ENCODE results near the gene GPS1.

The GPS1 gene

DNA sequence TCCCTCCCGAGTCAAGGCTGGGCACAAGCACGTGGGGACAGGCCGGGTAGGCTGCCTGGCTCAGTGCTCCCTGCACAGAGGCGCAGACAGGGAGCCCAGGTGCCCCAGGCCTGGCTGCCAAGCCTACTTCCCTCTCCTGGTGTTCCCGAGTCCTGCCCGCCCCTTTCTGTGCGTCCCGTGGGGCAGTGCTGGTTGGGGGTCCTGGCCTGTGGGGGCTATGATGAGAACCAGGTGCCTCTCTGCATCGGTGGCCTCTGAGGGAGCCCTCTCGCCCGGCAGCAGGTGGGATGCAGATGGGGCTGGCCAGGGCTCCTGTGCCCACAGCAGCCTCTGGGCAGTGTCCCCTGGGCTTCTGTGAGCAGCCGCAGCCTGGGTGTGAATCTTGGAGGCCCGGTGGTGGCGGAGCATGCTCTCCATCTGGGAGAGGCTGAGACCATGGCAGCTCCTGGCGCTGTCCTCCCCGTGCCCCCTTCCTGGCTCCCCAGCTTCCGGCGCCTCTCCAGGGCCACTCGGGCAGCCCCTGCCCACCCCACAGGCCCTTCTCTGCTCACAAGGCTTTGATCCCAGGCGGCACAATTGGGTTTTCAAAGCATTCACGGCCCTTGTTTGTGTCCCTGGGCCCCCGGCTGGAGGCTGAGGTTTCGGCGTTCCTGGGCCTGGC, 36.3 kb upstream of the GPS1 start:
- no peak for DNase-seq (ENCODE audit: low read depth)
- TF ChIP-seq, protein P1, sequence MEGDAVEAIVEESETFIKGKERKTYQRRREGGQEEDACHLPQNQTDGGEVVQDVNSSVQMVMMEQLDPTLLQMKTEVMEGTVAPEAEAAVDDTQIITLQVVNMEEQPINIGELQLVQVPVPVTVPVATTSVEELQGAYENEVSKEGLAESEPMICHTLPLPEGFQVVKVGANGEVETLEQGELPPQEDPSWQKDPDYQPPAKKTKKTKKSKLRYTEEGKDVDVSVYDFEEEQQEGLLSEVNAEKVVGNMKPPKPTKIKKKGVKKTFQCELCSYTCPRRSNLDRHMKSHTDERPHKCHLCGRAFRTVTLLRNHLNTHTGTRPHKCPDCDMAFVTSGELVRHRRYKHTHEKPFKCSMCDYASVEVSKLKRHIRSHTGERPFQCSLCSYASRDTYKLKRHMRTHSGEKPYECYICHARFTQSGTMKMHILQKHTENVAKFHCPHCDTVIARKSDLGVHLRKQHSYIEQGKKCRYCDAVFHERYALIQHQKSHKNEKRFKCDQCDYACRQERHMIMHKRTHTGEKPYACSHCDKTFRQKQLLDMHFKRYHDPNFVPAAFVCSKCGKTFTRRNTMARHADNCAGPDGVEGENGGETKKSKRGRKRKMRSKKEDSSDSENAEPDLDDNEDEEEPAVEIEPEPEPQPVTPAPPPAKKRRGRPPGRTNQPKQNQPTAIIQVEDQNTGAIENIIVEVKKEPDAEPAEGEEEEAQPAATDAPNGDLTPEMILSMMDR (IDR thresholded peaks at IDR 0.05; ENCODE audit: low read length, missing control alignments): no peak
- H3K4me3 ChIP-seq (replicated peaks; ENCODE audit: low read depth, low read length): no peak overlapping the region

DNA sequence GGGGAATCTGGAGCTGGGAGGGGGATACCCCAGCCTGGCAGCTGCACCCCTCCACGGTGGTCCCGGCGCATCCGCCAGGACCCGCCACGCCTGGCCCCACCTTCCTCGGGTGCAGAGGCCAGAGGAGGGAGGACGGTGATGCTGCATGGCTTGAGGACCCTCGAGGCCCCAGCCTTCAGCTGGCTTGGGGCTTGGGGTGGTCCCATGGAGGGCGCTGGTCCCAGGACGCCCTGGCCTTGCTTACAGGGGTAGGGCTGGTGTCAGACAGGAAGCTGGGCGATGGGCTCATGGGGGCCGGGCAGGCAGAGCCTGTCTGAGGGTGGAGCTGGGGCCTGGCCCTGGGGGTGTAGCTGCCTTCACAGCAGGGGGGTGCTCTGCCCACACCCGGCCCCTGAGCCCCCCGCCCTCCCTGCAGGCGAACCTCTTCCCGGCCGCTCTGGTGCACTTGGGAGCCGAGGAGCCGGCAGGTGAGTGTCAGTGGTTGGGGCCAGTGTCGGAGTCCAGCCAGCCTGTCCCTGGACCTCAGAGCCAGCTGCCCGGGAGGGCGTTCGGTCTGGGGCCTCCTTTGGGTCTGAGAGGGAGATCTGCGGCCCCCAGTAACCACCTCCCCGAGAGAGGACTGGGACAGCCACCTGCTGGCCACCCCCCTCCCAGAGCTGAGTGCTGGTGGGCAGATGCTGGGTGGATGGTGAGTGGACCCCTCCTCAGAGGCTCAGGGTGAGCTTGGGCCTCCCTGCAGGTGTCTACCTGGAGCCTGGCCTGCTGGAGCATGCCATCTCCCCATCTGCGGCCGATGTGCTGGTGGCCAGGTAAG, 35.4 kb upstream of the GPS1 start:
- DNase-seq (ENCODE audit: low read depth): no peak
- TF ChIP-seq, protein P1 (IDR thresholded peaks at IDR 0.05; ENCODE audit: low read length, missing control alignments): no peak
- H3K4me3 ChIP-seq (replicated peaks; ENCODE audit: low read depth, low read length): no peak overlapping the region

DNA sequence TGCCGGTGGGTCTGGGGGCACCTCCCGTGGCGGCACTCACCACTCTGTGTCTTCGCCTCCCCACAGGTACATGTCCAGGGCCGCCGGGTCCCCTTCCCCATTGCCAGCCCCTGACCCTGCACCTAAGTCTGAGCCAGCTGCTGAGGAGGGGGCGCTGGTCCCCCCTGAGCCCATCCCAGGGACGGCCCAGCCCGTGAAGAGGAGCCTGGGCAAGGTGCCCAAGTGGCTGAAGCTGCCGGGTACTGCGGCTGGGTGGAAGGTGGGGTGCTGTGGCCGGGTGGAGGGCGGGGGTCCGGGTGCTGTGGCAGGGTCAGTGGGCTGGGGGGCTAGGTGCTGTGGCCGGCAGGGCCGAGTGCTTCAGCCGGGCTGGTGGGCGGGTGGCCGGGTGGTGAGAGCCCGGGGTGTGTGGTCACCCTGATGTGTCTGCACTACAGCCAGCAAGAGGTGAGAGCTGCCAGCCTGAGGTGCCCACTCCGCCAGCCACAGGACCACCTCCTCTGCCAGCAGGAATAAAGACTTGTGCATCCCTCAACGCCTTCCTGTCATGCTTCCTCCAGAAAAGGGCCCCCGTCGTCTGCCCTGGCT, 34.7 kb upstream of the GPS1 start:
- no peak overlapping the region for H3K4me3 ChIP-seq (replicated peaks; ENCODE audit: low read depth, low read length)
- TF ChIP-seq, protein P1 (IDR thresholded peaks at IDR 0.05; ENCODE audit: low read length, missing control alignments): no peak
- no peak for DNase-seq (ENCODE audit: low read depth)

DNA sequence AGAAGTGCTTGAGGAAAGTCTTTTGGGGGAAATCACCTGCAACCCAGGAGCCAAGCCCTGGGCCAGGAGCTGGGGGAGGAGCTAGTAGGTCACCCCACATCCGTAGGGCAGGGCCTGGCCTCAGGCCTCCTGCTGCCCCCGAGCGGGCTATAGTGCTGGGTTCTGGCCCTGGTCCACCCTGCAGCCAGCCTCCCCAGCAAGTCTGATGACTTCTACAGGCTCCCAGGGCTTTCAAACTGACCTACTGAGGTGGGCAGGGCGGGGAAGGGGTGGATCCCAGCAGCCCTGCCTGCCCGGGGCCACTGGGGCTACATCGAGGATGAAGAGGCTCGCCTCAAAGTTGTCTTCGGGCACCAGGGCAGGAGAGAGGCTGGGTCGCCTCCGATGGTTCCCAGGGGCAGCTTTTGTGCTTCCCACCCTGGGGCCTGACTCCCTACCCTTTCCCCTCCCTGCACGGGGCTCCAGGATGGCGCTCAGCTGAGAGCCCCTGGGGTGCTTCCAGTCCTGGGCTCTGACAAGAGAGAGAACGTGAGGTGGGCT, 34.0 kb upstream of the GPS1 start:
- no peak overlapping the region for H3K4me3 ChIP-seq (replicated peaks; ENCODE audit: low read depth, low read length)
- no peak for DNase-seq (ENCODE audit: low read depth)
- TF ChIP-seq, protein P1 (IDR thresholded peaks at IDR 0.05; ENCODE audit: low read length, missing control alignments): no peak

DNA sequence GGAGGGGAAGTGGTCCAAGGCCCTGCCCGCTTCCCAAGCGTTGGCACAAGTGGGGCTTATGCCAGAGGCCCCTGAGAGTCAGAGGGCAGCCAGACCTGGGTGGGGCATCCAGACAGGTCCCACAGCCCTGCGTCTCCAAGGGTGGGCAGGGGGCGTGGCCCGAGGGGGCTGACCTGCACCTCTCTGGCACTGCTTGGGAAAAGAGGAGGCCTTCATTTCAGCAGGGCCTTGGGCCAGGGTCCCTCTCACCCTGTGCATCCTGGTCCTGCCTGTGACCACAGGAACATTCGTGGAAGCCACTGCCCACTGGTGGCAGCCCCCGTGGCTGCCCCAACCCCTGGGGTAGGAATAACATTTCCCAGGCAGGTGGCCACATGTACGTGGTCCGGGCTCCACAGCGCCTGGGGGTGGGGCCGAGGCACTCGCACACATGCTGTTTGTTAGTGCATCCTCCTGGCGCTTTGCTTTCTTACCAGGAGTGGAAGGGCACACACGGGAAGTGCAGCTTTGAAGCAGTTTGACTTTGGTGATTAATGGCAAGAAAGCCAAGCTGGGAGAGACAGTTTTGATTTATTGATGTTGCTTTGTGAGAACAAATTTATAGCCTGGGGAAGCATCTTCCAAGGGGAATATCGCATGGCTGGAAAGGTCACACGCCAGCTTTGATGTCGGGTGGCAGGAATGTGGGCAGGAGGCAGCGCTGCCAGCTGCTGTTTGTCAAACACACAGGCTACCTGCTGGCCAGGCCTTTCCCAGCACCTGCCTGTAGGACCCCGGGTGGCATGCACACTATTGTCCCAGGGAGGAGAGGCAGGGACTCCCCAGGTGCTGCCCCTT, 33.3 kb upstream of the GPS1 start:
- no peak for DNase-seq (ENCODE audit: low read depth)
- TF ChIP-seq, protein P1 (IDR thresholded peaks at IDR 0.05; ENCODE audit: low read length, missing control alignments): no peak
- H3K4me3 ChIP-seq (replicated peaks; ENCODE audit: low read depth, low read length): no peak overlapping the region

DNA sequence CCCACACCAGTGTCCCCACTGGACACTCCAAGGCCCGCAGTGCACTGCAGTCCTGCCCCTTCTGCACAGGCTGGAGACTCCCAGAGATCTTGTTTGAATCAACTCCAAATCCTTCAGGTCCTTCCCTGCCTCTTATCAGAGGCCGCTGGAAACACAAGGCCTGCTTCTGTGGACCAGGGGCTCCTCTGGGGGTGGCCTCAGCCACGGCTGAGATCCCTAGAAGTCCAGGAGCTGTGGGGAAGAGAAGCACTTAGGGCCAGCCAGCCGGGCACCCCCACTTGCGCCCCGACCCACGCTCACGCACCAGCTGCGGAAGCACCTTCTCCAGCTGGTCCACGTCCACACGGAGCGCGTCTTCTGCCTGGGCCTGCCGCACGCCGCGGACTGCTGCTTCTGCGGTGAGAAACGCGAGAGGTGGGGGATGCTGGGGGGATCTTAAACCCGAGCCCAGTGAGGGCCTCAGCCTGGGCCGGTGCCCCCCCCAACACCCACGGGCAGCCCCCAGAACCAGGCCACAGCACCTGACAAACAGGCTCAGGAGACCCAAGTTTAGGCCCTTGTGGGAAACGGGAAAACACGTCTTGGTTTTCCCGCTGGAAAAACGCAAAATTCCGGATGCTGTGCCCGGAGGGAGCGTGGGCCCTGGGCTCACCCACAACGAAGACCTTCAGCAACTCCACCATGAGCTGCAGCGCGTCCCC, 32.6 kb upstream of the GPS1 start:
- H3K4me3 ChIP-seq (replicated peaks; ENCODE audit: low read depth, low read length): no peak overlapping the region
- TF ChIP-seq, protein P1 (IDR thresholded peaks at IDR 0.05; ENCODE audit: low read length, missing control alignments): no peak
- no peak for DNase-seq (ENCODE audit: low read depth)

Data from fibroblast of pulmonary artery (primary cell).